Measurements from ENCODE around the gene CASZ1.

Gene CASZ1

GRCh38 chr1:10740123-10740522 is 56.3 kb downstream of the CASZ1 start:
- no peaks in the 10 kb centered on the region for H3K4me1 Mint-ChIP-seq
- no peak overlapping the region for H3K27ac Mint-ChIP-seq (ENCODE audit: low read depth)
- H3K36me3 Mint-ChIP-seq (ENCODE audit: insufficient read depth) = no peaks in the 10 kb centered on the region
- no peaks in the 10 kb centered on the region for H3K9me3 Mint-ChIP-seq
- no peak for DNase-seq (ENCODE audit: low spot score in 2 of 2)
- no peak for ATAC-seq (replicated peaks; ENCODE audit: extremely low read depth, poor library complexity, severe bottlenecking)
- peaks cover 37% of the 10 kb centered on the region for H3K27me3 Mint-ChIP-seq
- H3K4me3 Mint-ChIP-seq = no peak overlapping the region

DNA sequence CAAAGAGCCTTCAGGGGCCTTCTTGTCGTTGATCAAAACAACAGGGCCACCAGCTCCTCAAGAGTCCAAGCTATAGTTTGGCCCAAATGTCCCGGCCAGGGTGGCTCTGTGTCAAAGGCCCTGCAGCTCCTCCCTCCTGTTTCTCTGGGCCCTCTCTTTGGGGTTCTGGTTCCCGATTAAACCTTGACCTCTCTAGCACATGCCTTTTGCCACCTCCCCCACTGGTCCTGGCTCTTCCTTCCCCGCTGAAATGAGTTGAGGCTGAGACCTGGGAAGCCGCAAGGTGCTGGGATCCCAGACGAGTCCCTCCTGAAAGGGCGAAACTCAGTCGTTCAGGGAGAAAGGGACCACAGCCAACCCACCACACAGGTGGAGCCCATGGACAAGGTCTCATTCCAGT is 56.9 kb downstream of the CASZ1 start:
- H3K27ac Mint-ChIP-seq (ENCODE audit: low read depth) = no peak overlapping the region
- no peak for ATAC-seq (replicated peaks; ENCODE audit: extremely low read depth, poor library complexity, severe bottlenecking)
- peaks cover 41% of the 10 kb centered on the region for H3K27me3 Mint-ChIP-seq
- no peaks in the 10 kb centered on the region for H3K4me1 Mint-ChIP-seq
- H3K36me3 Mint-ChIP-seq (ENCODE audit: insufficient read depth) = no peaks in the 10 kb centered on the region
- no peaks in the 10 kb centered on the region for H3K9me3 Mint-ChIP-seq
- DNase-seq (ENCODE audit: low spot score in 2 of 2) = no peak
- no peak overlapping the region for H3K4me3 Mint-ChIP-seq

DNA sequence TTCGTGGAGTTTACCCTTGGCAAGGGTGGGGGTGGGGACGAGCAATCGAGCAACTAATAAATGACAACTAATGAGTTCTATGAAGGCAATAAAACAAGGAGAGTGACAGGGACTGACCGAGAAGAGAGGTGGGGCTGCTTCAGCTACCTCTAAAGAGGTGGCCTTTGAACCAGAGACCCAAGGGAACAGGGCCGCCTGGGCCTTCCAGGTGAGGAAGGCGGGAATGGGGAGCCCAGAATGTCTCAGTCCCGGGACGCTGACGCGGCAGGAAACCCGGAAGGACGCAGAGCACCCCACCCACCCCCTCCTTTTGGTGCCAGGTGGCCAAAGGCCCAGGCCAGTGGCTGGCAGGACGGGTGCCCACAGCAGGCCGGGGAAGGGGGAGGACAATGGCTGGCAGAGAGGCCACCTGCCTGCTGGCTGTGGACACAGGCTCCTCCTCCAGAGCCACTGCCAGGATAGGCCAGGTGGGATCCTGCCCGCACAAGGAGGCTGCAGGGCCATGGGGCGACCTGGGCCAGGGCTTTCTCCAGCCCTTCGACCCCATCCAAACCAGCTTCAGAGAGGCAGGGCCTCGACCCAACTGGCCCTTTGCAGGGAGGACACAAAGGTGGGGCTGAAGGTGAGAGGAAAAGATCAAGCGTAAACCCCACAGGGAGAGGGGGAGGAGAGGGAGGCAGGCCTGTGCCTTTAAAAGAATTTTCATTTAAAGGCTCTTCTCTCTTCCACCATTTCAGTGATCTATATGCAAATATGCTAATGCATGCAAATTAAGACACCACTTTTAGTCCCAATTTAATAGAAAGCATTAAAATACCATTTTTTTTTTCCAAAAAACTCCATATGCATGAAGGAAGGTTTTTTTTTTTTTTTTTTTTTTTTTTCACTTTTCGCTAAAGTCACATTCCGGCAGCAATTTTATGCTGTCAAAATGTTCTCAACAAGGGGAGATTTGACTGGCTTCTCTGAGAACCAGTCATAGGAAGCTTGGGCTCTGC is 58.1 kb downstream of the CASZ1 start:
- Mint-ChIP-seq H3K4me3 (no peak overlapping the region), H3K27me3 (peaks cover 46% of the 10 kb centered on the region), H3K4me1 (no peaks in the 10 kb centered on the region), H3K27ac (ENCODE audit: low read depth) (no peak overlapping the region), H3K9me3 (no peaks in the 10 kb centered on the region), H3K36me3 (ENCODE audit: insufficient read depth) (no peaks in the 10 kb centered on the region)
- no peak for ATAC-seq (replicated peaks; ENCODE audit: extremely low read depth, poor library complexity, severe bottlenecking)
- no peak for DNase-seq (ENCODE audit: low spot score in 2 of 2)

DNA sequence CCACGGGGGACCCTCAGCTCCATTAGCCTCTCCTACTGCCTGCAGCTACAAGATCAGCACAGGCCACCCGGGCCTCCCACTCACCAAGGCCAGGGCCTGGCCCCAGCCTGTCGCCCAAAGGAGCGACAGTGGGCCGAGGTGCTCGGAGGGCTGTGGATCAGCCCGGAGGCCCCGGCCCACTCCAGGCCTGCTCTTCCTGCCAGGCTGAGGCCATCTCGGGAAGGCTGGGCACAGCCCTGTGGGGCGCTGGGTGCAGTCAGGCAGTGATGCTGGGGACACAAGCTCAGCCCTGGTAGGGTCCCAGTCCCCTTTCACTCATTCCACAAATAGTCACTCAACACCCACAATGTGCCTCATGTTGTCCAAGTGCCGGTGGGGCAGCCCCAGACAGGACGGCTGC is 58.8 kb downstream of the CASZ1 start:
- no peak overlapping the region for H3K27ac Mint-ChIP-seq (ENCODE audit: low read depth)
- no peak overlapping the region for H3K4me3 Mint-ChIP-seq
- peaks cover 39% of the 10 kb centered on the region for H3K27me3 Mint-ChIP-seq
- no peaks in the 10 kb centered on the region for H3K36me3 Mint-ChIP-seq (ENCODE audit: insufficient read depth)
- ATAC-seq (replicated peaks; ENCODE audit: extremely low read depth, poor library complexity, severe bottlenecking) (no peak), DNase-seq (ENCODE audit: low spot score in 2 of 2) (no peak)
- no peaks in the 10 kb centered on the region for H3K9me3 Mint-ChIP-seq
- H3K4me1 Mint-ChIP-seq = no peaks in the 10 kb centered on the region

DNA sequence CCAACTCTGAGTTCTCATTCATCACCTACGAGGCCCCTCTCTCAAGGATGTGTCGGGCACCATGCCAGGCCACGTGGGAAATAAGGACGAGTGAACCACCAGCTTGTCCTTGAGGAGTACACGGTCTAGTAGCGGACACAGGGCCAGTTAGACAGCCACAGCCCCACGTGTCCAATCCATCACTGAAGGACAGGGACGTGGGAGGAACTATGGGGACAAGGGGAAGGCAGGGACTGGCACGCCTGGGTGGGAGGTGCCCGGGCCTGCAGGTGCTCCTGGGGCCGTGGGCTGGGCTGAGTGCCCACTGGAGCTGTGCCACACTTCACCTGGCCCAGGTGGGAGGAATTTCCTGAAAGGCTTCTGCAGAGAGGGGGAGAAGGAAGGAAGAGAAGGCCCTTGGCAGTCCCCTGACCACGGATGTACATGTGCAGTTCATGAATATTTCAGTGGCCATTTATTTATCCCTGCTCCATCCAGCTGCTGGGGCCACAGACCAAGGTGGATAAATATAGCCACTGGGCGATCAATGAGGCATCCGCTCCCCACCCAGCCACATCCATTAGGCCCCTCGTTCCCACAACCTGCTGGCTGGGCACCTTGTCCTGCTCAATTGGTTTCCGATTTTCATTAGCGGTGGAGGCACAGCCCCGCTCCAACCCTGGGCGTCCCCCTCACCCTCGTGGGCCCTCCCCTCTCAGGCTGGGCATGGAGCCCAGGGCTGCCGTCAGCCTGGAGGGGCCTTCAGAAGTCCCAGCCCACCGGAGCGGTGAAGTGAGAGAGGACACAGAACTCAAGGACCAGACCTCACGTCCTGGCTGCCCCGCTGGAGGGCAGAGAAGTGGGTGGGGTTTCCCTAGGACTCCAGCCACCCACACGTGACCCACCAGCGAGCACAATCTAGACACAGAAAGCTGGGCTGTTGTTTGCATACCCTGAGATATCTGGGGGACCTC is 59.5 kb downstream of the CASZ1 start:
- Mint-ChIP-seq H3K9me3 (no peaks in the 10 kb centered on the region), H3K27ac (ENCODE audit: low read depth) (no peak overlapping the region), H3K4me3 (no peak overlapping the region), H3K4me1 (no peaks in the 10 kb centered on the region), H3K27me3 (peaks cover 32% of the 10 kb centered on the region), H3K36me3 (ENCODE audit: insufficient read depth) (no peaks in the 10 kb centered on the region)
- no peak for DNase-seq (ENCODE audit: low spot score in 2 of 2)
- no peak for ATAC-seq (replicated peaks; ENCODE audit: extremely low read depth, poor library complexity, severe bottlenecking)

DNA sequence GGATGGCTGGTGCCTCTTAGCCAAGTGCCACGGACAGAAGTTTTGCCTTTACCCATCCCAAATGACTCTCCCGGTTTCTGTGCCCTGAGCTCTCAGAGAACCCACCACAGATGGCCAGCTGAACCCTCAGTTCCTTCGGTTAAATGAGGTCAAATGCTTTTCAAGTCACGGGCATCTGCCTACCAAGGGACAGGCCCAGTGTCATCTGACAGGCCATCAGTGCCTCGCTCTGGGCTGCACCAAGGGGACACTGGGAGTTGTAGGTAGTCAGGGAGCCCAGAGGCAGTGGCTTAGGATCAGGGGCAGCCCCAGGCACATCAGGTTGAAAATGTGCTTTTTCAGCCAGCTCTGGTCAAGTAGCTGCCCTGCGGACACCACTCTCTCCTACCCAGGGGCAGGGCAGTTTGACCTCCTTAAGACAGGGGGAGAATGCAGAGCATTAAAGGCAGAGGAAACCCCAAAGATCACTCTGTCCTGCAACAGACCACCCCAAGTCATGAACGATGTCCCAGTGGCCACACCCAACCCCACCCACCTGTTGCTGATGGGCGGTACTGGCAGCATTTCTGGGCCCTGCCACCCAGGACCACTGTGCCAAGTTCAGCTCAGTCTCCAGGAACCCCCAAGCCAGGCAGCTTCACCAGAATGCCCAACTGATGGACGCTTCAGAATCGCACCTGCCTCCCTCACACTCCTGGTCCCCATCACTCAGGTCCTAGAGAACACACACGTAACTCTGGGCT is 60.7 kb downstream of the CASZ1 start:
- Mint-ChIP-seq H3K9me3 (no peaks in the 10 kb centered on the region), H3K27me3 (peaks cover 23% of the 10 kb centered on the region), H3K36me3 (ENCODE audit: insufficient read depth) (no peaks in the 10 kb centered on the region), H3K4me1 (no peaks in the 10 kb centered on the region), H3K4me3 (no peak overlapping the region), H3K27ac (ENCODE audit: low read depth) (no peak overlapping the region)
- ATAC-seq (replicated peaks; ENCODE audit: extremely low read depth, poor library complexity, severe bottlenecking) (no peak), DNase-seq (ENCODE audit: low spot score in 2 of 2) (no peak)

GRCh38 chr1:10734962-10735544 is 61.4 kb downstream of the CASZ1 start:
- Mint-ChIP-seq H3K27ac (ENCODE audit: low read depth) (no peak overlapping the region), H3K36me3 (ENCODE audit: insufficient read depth) (no peaks in the 10 kb centered on the region), H3K4me1 (no peaks in the 10 kb centered on the region), H3K27me3 (peaks cover 16% of the 10 kb centered on the region), H3K9me3 (no peaks in the 10 kb centered on the region), H3K4me3 (no peak overlapping the region)
- ATAC-seq (replicated peaks; ENCODE audit: extremely low read depth, poor library complexity, severe bottlenecking) = no peak
- no peak for DNase-seq (ENCODE audit: low spot score in 2 of 2)

DNA sequence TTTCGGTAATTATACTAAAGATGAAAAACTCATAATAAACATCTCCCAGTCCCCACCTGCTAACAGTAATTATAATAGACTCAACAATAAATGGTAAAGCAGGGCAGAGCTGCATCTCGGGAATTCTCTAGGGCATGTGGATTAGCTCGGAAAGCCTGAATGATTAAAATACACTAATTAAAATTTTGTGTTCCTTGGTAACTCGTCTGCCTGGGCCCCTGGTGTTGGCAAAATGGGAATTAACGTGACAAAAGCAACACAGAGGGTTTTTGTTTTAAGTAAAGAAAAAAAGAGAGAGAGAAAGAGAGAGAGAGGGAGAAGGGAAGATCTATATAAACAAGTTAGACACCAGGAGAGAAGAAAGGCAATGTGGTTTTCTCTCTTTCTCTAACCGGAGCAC is 62.1 kb downstream of the CASZ1 start:
- H3K27me3 Mint-ChIP-seq = peaks cover 11% of the 10 kb centered on the region
- no peaks in the 10 kb centered on the region for H3K36me3 Mint-ChIP-seq (ENCODE audit: insufficient read depth)
- no peak for DNase-seq (ENCODE audit: low spot score in 2 of 2)
- no peaks in the 10 kb centered on the region for H3K4me1 Mint-ChIP-seq
- H3K4me3 Mint-ChIP-seq = no peak overlapping the region
- no peak overlapping the region for H3K27ac Mint-ChIP-seq (ENCODE audit: low read depth)
- no peaks in the 10 kb centered on the region for H3K9me3 Mint-ChIP-seq
- ATAC-seq (replicated peaks; ENCODE audit: extremely low read depth, poor library complexity, severe bottlenecking) = no peak

- no peak for ATAC-seq (replicated peaks; ENCODE audit: extremely low read depth, poor library complexity, severe bottlenecking)
- no peak for DNase-seq (ENCODE audit: low spot score in 2 of 2)
- no peaks in the 10 kb centered on the region for H3K9me3 Mint-ChIP-seq
- no peak overlapping the region for H3K27ac Mint-ChIP-seq (ENCODE audit: low read depth)
- no peaks in the 10 kb centered on the region for H3K4me1 Mint-ChIP-seq
- H3K27me3 Mint-ChIP-seq = peaks cover 11% of the 10 kb centered on the region
- no peak overlapping the region for H3K4me3 Mint-ChIP-seq
- H3K36me3 Mint-ChIP-seq (ENCODE audit: insufficient read depth) = no peaks in the 10 kb centered on the region
Measured at GRCh38 chr1:10733474-10734366, 62.7 kb downstream of the CASZ1 start.

DNA sequence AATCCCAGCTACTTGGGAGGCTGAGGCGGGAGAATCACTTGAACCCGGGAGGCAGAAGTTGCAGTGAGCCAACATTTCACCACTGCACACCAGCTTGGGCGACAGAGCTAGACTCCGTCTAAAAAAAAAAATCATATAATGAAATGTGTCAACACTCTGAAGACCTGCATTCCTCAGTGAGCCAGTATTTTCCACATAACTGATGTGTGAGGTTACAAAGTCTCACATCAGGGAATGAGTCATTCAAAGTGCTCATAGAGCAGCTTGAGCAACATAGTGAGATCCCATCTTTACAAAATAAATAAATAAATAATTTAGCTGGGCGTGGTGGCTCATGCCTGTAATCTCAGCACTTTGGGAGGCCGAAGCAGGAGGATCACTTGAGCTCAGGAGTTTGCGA is 65.5 kb downstream of the CASZ1 start:
- no peak overlapping the region for H3K4me3 Mint-ChIP-seq
- DNase-seq (ENCODE audit: low spot score in 2 of 2) (no peak), ATAC-seq (replicated peaks; ENCODE audit: extremely low read depth, poor library complexity, severe bottlenecking) (no peak)
- peaks cover 11% of the 10 kb centered on the region for H3K27me3 Mint-ChIP-seq
- no peaks in the 10 kb centered on the region for H3K36me3 Mint-ChIP-seq (ENCODE audit: insufficient read depth)
- H3K27ac Mint-ChIP-seq (ENCODE audit: low read depth) = no peak overlapping the region
- H3K9me3 Mint-ChIP-seq = no peaks in the 10 kb centered on the region
- no peaks in the 10 kb centered on the region for H3K4me1 Mint-ChIP-seq

GRCh38 chr1:10728595-10729410 is 67.6 kb downstream of the CASZ1 start:
- no peaks in the 10 kb centered on the region for H3K9me3 Mint-ChIP-seq
- DNase-seq (ENCODE audit: low spot score in 2 of 2) (no peak), ATAC-seq (replicated peaks; ENCODE audit: extremely low read depth, poor library complexity, severe bottlenecking) (no peak)
- no peaks in the 10 kb centered on the region for H3K4me1 Mint-ChIP-seq
- no peaks in the 10 kb centered on the region for H3K36me3 Mint-ChIP-seq (ENCODE audit: insufficient read depth)
- no peaks in the 10 kb centered on the region for H3K27me3 Mint-ChIP-seq
- H3K27ac Mint-ChIP-seq (ENCODE audit: low read depth) = no peak overlapping the region
- no peak overlapping the region for H3K4me3 Mint-ChIP-seq
